Trophoblast cell (in vitro differentiated cells and primary cell): ENCODE results near the gene NETO2.
A peak's percentile ranks its signal among the peaks of the same experiment; 100 is the strongest.

ENCODE experiments used
- DNase-seq, 2 donors: peaks; one replicate each; pipeline ENCODE4 v3.0.0-alpha.2; 2016
- H2AFZ ChIP-seq: 2 replicates; pipeline ENCODE4 v1.6.1; 2013; ENCODE audit warnings: low read length, moderate library complexity, mild to moderate bottlenecking; ENCODE audit not compliant: insufficient read depth, poor library complexity
- H2AK5ac ChIP-seq: 2 replicates; pipeline ENCODE4 v1.6.1; 2013; ENCODE audit warnings: mild to moderate bottlenecking, low read length
- H2BK120ac ChIP-seq: 2 replicates; pipeline ENCODE4 v1.6.1; 2013; ENCODE audit warnings: low read length, mild to moderate bottlenecking, moderate library complexity; ENCODE audit not compliant: insufficient read depth, poor library complexity
- H2BK12ac ChIP-seq: 2 replicates; pipeline ENCODE4 v1.6.1; 2013; ENCODE audit warnings: mild to moderate bottlenecking, low read length, moderate library complexity
- H2BK5ac ChIP-seq: 2 replicates; pipeline ENCODE4 v1.6.1; 2013; ENCODE audit warnings: low read length, low read depth, moderate library complexity, mild to moderate bottlenecking; ENCODE audit not compliant: poor library complexity
- H3K14ac ChIP-seq: 2 replicates; pipeline ENCODE4 v1.6.1; 2013; ENCODE audit warnings: mild to moderate bottlenecking, low read length
- H3K18ac ChIP-seq: 2 replicates; pipeline ENCODE4 v1.6.1; 2013; ENCODE audit warnings: mild to moderate bottlenecking, low read length
- H3K23ac ChIP-seq: 2 replicates; pipeline ENCODE4 v1.6.1; 2013; ENCODE audit warnings: low read length
- H3K27ac ChIP-seq: 2 replicates; pipeline ENCODE4 v1.5.1; 2013; ENCODE audit warnings: low read depth, mild to moderate bottlenecking, inconsistent platforms, low read length, moderate library complexity
- H3K27me3 ChIP-seq: 2 replicates; pipeline ENCODE4 v1.6.1; 2013; ENCODE audit warnings: inconsistent platforms, mild to moderate bottlenecking, low read length, moderate library complexity; ENCODE audit not compliant: insufficient read depth
- H3K36me3 ChIP-seq, 2 experiments: 1 replicate in 1 of 2; 2 replicates in 1 of 2; pipeline ENCODE4 v1.6.1; 2013; ENCODE audit warnings: low read length in 2 of 2, mild to moderate bottlenecking in 2 of 2, moderate library complexity in 1 of 2; ENCODE audit not compliant: insufficient read depth in 2 of 2, control insufficient read depth in 1 of 2
- H3K4ac ChIP-seq: 2 replicates; pipeline ENCODE4 v1.6.1; 2013; ENCODE audit warnings: low read depth, mild to moderate bottlenecking, low read length, moderate library complexity
- H3K4me1 ChIP-seq, 2 experiments: 1 replicate in 1 of 2; 2 replicates in 1 of 2; pipeline ENCODE4 v1.6.1; 2013; ENCODE audit warnings: low read length in 2 of 2, mild to moderate bottlenecking in 2 of 2, moderate library complexity in 1 of 2; ENCODE audit not compliant: insufficient read depth in 2 of 2, control insufficient read depth in 1 of 2
- H3K4me2 ChIP-seq: 2 replicates; pipeline ENCODE4 v1.6.1; 2013; ENCODE audit warnings: inconsistent platforms, mild to moderate bottlenecking, low read length, moderate library complexity
- H3K4me3 ChIP-seq: 2 replicates; pipeline ENCODE4 v1.5.1; 2013; ENCODE audit warnings: mild to moderate bottlenecking, low read depth, low read length, inconsistent platforms
- H3K79me1 ChIP-seq: one replicate; pipeline ENCODE4 v1.6.1; 2013; ENCODE audit warnings: low read length
- H3K79me2 ChIP-seq: 2 replicates; pipeline ENCODE4 v1.6.1; 2013; ENCODE audit warnings: low read length, mild to moderate bottlenecking; ENCODE audit not compliant: control insufficient read depth, insufficient read depth, poor library complexity
- H3K9ac ChIP-seq: 2 replicates; pipeline ENCODE4 v1.6.1; 2013; ENCODE audit warnings: mild to moderate bottlenecking, low read length
- H3K9me3 ChIP-seq: 2 replicates; pipeline ENCODE4 v1.6.1; 2013; ENCODE audit warnings: low read depth, mild to moderate bottlenecking, control low read depth, inconsistent platforms, low read length; ENCODE audit not compliant: insufficient read depth
- H4K12ac ChIP-seq: 2 replicates; pipeline ENCODE4 v1.6.1; 2013; ENCODE audit warnings: low read depth, mild to moderate bottlenecking, low read length, moderate library complexity
- H4K8ac ChIP-seq: 2 replicates; pipeline ENCODE4 v1.6.1; 2013; ENCODE audit warnings: low read depth, mild to moderate bottlenecking, low read length, moderate library complexity
- H4K91ac ChIP-seq: one replicate; pipeline ENCODE4 v1.6.1; 2013; ENCODE audit warnings: low read depth, mild to moderate bottlenecking, low read length, moderate library complexity
- WGBS: extraction: QIAGEN DNeasy Blood & Tissue Kit; methylation state at CpG from one replicate; pipeline ENCODE4 v1.1.7; 2013; ENCODE audit warnings: missing lambda C conversion rate; ENCODE audit not compliant: insufficient read length, insufficient coverage; ENCODE audit errors: extremely low coverage; 5-methylcytosine and 5-hydroxymethylcytosine counted together

Gene NETO2

DNA sequence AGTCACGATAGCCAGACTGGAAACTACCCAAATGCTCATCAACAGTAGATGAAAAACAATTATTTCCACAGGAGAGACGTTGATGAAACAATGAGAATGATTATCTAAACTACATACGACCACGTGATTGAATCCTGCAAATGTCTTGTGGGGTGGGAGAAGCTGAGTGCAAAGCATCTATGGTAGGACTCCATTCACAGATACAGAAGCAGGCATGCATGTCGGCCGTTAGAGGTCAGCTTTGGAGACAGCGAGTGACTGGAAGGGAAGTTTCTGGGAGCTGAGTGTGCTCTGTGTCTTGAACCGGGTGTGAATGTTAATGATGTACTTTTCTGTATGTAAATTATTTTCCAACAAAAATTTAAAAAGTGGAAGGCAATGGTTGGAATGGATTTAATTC, 98.7 kb downstream of the NETO2 start:
- no peak overlapping the region for H3K18ac ChIP-seq
- no peak overlapping the region for H4K12ac ChIP-seq
- no peak overlapping the region for H2BK12ac ChIP-seq
- H3K27me3 ChIP-seq = no peaks in the 10 kb centered on the region
- no peak overlapping the region for H2AFZ ChIP-seq
- no peak overlapping the region for H2BK120ac ChIP-seq
- no peaks in the 10 kb centered on the region for H3K79me2 ChIP-seq
- H3K23ac ChIP-seq = no peak overlapping the region
- no peaks in the 10 kb centered on the region for H3K79me1 ChIP-seq
- H3K14ac ChIP-seq = no peak overlapping the region
- H2BK5ac ChIP-seq = no peak overlapping the region
- no peak overlapping the region for H3K9ac ChIP-seq
- peaks cover 2% of the 10 kb centered on the region for H3K9me3 ChIP-seq
- no peak overlapping the region for H3K4me3 ChIP-seq
- H2AK5ac ChIP-seq = no peak overlapping the region
- no peak overlapping the region for H4K8ac ChIP-seq
- no peak overlapping the region for H4K91ac ChIP-seq
- H3K36me3 ChIP-seq = no peaks in the 10 kb centered on the region
- no peak for DNase-seq
- no peaks in the 10 kb centered on the region for H3K4me1 ChIP-seq
- no peak overlapping the region for H3K27ac ChIP-seq
- H3K4me2 ChIP-seq = no peak overlapping the region
- H3K4ac ChIP-seq = no peak overlapping the region
- whole genome bisulfite sequencing = no CpG with 5 or more reads among the region's 8 CpGs

DNA sequence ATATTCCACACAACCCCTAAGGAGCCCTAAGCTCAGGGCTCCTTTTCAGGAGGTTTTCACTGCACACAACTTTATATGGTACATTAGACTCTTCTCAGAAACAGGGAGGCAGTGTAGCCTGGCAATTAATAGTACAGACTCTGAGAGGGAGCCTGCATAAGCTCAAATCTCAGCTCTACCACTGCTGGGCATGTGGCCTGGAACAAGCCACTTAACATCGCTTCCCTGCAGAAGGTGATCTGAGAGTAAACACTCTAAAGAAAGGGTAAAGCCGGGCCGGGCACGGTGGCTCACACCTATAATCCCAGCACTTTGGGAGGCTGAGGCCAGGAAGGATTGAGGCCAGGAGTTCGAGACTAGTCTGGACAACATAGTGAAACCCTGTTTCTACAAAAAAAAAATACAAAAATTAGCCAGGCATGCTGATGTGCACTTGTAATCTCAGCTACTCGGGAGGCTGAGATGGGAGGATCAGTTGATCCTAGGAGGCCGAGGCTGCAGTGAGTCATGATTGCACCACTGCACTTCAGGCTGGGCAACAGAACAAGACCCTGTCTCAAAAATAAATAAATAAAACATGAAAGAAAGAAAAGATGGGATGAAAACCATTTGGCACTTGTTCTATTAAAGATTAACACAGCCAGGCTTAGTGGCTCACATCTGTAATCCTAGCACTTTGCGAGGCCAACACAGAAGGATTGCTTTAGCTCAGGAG, 99.6 kb downstream of the NETO2 start:
- no CpG with 5 or more reads among the region's 8 CpGs for WGBS
- peaks cover 2% of the 10 kb centered on the region for H3K9me3 ChIP-seq
- H3K4ac ChIP-seq = no peak overlapping the region
- no peak overlapping the region for H2BK120ac ChIP-seq
- H3K9ac ChIP-seq = no peak overlapping the region
- no peak overlapping the region for H2AK5ac ChIP-seq
- no peaks in the 10 kb centered on the region for H3K4me1 ChIP-seq
- no peaks in the 10 kb centered on the region for H3K79me2 ChIP-seq
- H4K12ac ChIP-seq = no peak overlapping the region
- no peak overlapping the region for H4K91ac ChIP-seq
- H3K23ac ChIP-seq = no peak overlapping the region
- H3K14ac ChIP-seq = no peak overlapping the region
- H3K18ac ChIP-seq = no peak overlapping the region
- no peaks in the 10 kb centered on the region for H3K79me1 ChIP-seq
- no peak overlapping the region for H2AFZ ChIP-seq
- no peak overlapping the region for H3K27ac ChIP-seq
- no peaks in the 10 kb centered on the region for H3K27me3 ChIP-seq
- no peak overlapping the region for H4K8ac ChIP-seq
- H3K4me2 ChIP-seq = no peak overlapping the region
- H2BK5ac ChIP-seq = no peak overlapping the region
- no peaks in the 10 kb centered on the region for H3K36me3 ChIP-seq
- no peak overlapping the region for H2BK12ac ChIP-seq
- H3K4me3 ChIP-seq = no peak overlapping the region
- DNase-seq = no peak

DNA sequence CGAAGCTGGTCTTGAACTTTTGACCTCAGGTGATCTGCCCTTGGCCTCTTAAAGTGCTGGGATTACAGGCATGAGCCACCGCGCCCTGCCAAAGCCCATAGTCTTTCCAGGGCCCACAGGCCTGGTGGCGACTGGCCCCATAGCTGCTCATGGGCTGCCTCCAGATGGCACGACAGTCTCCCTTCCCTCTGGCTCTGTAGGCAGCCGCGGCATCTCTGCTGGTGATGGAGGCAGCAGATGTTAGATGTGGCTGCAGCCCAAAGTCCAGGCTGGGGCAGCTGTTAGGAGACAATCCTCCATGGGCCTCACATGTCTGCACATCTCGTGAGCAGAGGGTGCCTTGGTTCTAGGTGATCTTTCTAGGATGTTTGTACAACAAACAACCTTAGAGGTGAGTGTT, 100.5 kb downstream of the NETO2 start:
- no peak overlapping the region for H3K23ac ChIP-seq
- no peaks in the 10 kb centered on the region for H3K9me3 ChIP-seq
- H3K79me1 ChIP-seq = peaks cover under 1% of the 10 kb centered on the region
- no peak overlapping the region for H3K9ac ChIP-seq
- DNase-seq = no peak
- H3K4me1 ChIP-seq = no peaks in the 10 kb centered on the region
- no peaks in the 10 kb centered on the region for H3K27me3 ChIP-seq
- H3K36me3 ChIP-seq = no peaks in the 10 kb centered on the region
- no peaks in the 10 kb centered on the region for H3K79me2 ChIP-seq
- H2AFZ ChIP-seq = no peak overlapping the region
- H4K12ac ChIP-seq = no peak overlapping the region
- no CpG with 5 or more reads among the region's 8 CpGs for WGBS
- H2BK5ac ChIP-seq = no peak overlapping the region
- H3K27ac ChIP-seq = no peak overlapping the region
- H4K91ac ChIP-seq = no peak overlapping the region
- H2BK12ac ChIP-seq = no peak overlapping the region
- H4K8ac ChIP-seq = no peak overlapping the region
- no peak overlapping the region for H3K4ac ChIP-seq
- no peak overlapping the region for H2BK120ac ChIP-seq
- H3K18ac ChIP-seq = no peak overlapping the region
- no peak overlapping the region for H2AK5ac ChIP-seq
- H3K4me2 ChIP-seq = no peak overlapping the region
- peak overlapping the region; percentile 42 for H3K4me3 ChIP-seq
- no peak overlapping the region for H3K14ac ChIP-seq

DNA sequence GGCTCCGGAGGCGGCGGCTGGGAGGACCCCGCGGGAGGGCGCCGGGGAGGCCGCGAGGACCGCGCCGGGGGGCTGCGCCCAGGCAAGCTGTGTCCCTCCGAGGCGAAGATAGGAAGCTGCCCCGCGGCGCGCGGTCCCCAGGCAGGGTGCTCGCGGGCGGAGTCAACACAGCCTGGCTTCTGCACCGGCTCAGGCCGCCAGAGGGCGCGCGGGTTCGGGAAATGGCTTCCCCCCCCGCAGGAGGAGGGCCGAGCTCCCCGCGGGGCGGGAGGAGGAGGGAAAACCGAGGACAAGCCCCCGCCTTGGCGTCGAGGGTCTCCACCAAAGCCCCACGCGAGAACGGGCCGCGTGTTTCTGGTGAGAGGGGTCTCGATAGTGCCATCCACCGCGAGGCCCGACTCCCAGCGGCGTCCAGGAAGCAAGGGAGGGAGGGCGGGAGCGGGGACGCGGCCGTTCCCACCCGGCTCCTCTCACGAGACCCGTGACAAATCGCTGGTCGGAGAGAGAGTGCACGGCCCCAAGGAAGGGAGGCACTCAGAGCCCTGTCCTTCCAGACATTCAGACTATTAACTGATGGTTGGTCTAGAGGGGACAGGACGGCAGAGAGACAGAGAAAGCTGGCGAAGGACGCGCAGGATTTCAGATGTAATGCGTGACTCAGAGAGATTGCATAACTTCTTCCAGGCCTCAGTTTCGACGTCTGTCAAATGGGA, 105.8 kb downstream of the NETO2 start:
- H2AFZ ChIP-seq = peak overlapping the region; percentile 98
- no peak overlapping the region for H2BK5ac ChIP-seq
- H2BK12ac ChIP-seq = peak overlapping the region; percentile 18
- peak overlapping the region; percentile 87 for H3K4me2 ChIP-seq
- peak overlapping the region; percentile 83 for H4K8ac ChIP-seq
- no peak overlapping the region for H3K27ac ChIP-seq
- no peaks in the 10 kb centered on the region for H3K27me3 ChIP-seq
- H2BK120ac ChIP-seq = peak overlapping the region; percentile 56
- H3K14ac ChIP-seq = peak overlapping the region; percentile 55
- peak overlapping the region; percentile 33 for H3K18ac ChIP-seq
- H3K4ac ChIP-seq = no peak overlapping the region
- H3K79me1 ChIP-seq = peaks cover 5% of the 10 kb centered on the region
- no peak overlapping the region for H3K23ac ChIP-seq
- H3K4me3 ChIP-seq = peak overlapping the region; percentile 77
- DNase-seq = peak; percentile 79 to 95
- peaks cover 0 to 4% of the 10 kb centered on the region in 2 experiments for H3K4me1 ChIP-seq
- WGBS = no CpG with 5 or more reads among the region's 67 CpGs
- no peak overlapping the region for H2AK5ac ChIP-seq
- H4K12ac ChIP-seq = peak overlapping the region; percentile 76
- no peaks in the 10 kb centered on the region for H3K36me3 ChIP-seq
- H4K91ac ChIP-seq = peak overlapping the region; percentile 83
- peak overlapping the region; percentile 12 for H3K9ac ChIP-seq
- peaks cover 3% of the 10 kb centered on the region for H3K79me2 ChIP-seq
- H3K9me3 ChIP-seq = no peaks in the 10 kb centered on the region
